GM12878 (cell line): ENCODE data around the gene TIE1. TPM values are rescaled to one million over a fixed set of nuclear protein-coding genes. Genes with fewer than 3 reads are reported as not detected.

Experiments
- BMI1 ChIP-seq: fragments of 450-650 bp; IDR thresholded peaks from 2 replicates; pipeline ENCODE4 v1.6.1; 2016; ENCODE audit warnings: mild to moderate bottlenecking, moderate library complexity, borderline replicate concordance
- CEBPB ChIP-seq, 2 experiments: fragments of 150-350 bp in 1 of 2; IDR thresholded peaks; 2 replicates each; pipeline ENCODE4 v1.6.1; 2012 to 2014; ENCODE audit warnings: low read depth in 2 of 2, low read length in 2 of 2, borderline replicate concordance in 1 of 2, inconsistent platforms in 1 of 2
- E4F1 ChIP-seq: fragments of 450-650 bp; IDR thresholded peaks from 2 replicates; pipeline ENCODE4 v1.6.1; 2018; ENCODE audit warnings: borderline replicate concordance, mild to moderate bottlenecking; ENCODE audit not compliant: partially characterized antibody
- ETV6 ChIP-seq, 2 experiments: fragments of 450-650 bp in 1 of 2; IDR thresholded peaks in 1 of 2; conservative IDR thresholded peaks in 1 of 2; 2 replicates each; pipeline ENCODE4 v1.6.1; 2014; ENCODE audit warnings: antibody characterized with exemption in 1 of 2, borderline replicate concordance in 1 of 2, low read depth in 1 of 2, mild to moderate bottlenecking in 1 of 2, moderate library complexity in 1 of 2
- POLR2AphosphoS2 ChIP-seq: IDR thresholded peaks from 2 replicates; pipeline ENCODE4 v1.6.1; 2011; ENCODE audit warnings: low read depth, mild to moderate bottlenecking, low read length, improper control_type of control experiment, moderate library complexity
- ZNF24 ChIP-seq: fragments of 450-650 bp; IDR thresholded peaks from 2 replicates; pipeline ENCODE4 v1.6.1; 2017; ENCODE audit warnings: antibody characterized with exemption, mild to moderate bottlenecking
- polyA plus RNA-seq, 11 experiments: library from polyadenylated mRNA; depleted of rRNA in 4 of 11; unstranded in 6 of 11; stranded (reverse) in 5 of 11; fragments of >200 nt; fragmentation: Nextera tagmentation in 4 of 11; fragmentation: Illumina TruSeq in 1 of 11; extraction: Ambion mirVana in 4 of 11; extraction: Trizol in 1 of 11; gene quantifications; 1 replicate in 1 of 11; 2 replicates in 10 of 11; pipeline versions ENCODE4 v1.2.1 to v1.2.3, GENCODE V29; 2011 to 2016; ENCODE audit warnings: inconsistent platforms in 2 of 11, missing spikeins in 2 of 11, low read depth in 1 of 11
- total RNA-seq, 4 experiments: library from RNA; depleted of rRNA in 3 of 4; stranded (reverse); fragments of >200 nt in 3 of 4; fragmentation: Illumina TruSeq in 1 of 4; extraction: Trizol in 1 of 4; gene quantifications; 2 replicates each; pipeline versions ENCODE4 v1.2.1 to v1.2.3, GENCODE V29; 2013 to 2021
- TF ChIP-seq, protein P1 (sequence below): fragments of 450-650 bp; formaldehyde crosslinking; IDR thresholded peaks from 2 replicates; pipeline ENCODE4 v1.5.0; 2022; ENCODE audit warnings: mild to moderate bottlenecking, missing genetic modification characterization

Gene TIE1
- total and polyA plus RNA-seq, 10 of the 15 experiments (the other 5 are each of a cell fraction or from before 2014, with no cell fraction given) = 0.26 to 3.9 (median 1.3) TPM

DNA sequence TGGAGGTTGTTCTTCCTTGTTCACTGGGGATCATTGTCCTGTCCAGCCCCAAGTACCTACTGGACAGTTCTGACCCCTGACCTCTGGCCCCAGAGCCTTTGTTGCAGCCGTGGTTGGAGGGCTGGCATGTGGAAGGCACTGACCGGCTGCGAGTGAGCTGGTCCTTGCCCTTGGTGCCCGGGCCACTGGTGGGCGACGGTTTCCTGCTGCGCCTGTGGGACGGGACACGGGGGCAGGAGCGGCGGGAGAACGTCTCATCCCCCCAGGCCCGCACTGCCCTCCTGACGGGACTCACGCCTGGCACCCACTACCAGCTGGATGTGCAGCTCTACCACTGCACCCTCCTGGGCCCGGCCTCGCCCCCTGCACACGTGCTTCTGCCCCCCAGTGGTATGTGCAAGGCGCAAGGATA, 11.4 kb downstream of the TIE1 start (continued):
- TF ChIP-seq E4F1 = no peak
- TF ChIP-seq BMI1 = no peak
- TF ChIP-seq POLR2AphosphoS2 = no peak
- TF ChIP-seq CEBPB (IDR thresholded peaks at IDR 0.05; ENCODE audit: borderline replicate concordance in 1 of 2, low read depth in 2 of 2, low read length in 2 of 2) = no peak
- TF ChIP-seq ZNF24 = no peak
- TF ChIP-seq, protein P1, sequence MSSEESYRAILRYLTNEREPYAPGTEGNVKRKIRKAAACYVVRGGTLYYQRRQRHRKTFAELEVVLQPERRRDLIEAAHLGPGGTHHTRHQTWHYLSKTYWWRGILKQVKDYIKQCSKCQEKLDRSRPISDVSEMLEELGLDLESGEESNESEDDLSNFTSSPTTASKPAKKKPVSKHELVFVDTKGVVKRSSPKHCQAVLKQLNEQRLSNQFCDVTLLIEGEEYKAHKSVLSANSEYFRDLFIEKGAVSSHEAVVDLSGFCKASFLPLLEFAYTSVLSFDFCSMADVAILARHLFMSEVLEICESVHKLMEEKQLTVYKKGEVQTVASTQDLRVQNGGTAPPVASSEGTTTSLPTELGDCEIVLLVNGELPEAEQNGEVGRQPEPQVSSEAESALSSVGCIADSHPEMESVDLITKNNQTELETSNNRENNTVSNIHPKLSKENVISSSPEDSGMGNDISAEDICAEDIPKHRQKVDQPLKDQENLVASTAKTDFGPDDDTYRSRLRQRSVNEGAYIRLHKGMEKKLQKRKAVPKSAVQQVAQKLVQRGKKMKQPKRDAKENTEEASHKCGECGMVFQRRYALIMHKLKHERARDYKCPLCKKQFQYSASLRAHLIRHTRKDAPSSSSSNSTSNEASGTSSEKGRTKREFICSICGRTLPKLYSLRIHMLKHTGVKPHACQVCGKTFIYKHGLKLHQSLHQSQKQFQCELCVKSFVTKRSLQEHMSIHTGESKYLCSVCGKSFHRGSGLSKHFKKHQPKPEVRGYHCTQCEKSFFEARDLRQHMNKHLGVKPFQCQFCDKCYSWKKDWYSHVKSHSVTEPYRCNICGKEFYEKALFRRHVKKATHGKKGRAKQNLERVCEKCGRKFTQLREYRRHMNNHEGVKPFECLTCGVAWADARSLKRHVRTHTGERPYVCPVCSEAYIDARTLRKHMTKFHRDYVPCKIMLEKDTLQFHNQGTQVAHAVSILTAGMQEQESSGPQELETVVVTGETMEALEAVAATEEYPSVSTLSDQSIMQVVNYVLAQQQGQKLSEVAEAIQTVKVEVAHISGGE (CRISPR knock-in tag) = no peak
- no peak for TF ChIP-seq ETV6 (conservative IDR thresholded peaks at IDR 0.05 in 1 of 2, IDR thresholded peaks at IDR 0.05 in 1 of 2; ENCODE audit: borderline replicate concordance in 1 of 2, low read depth in 1 of 2)
